ENCODE results near the gene DDX5. TPM values are rescaled to one million over a fixed set of nuclear protein-coding genes. Genes with fewer than 3 reads are reported as not detected.
A peak's percentile ranks its signal among the peaks of the same experiment; 100 is the strongest.

DDX5 gene
- total and polyA plus RNA-seq, 4 donors, result 426 to 730 (median 528) TPM

- H3K9me3 ChIP-seq (ENCODE audit: control insufficient read depth in 4 of 4, insufficient read depth in 3 of 4, low read length in 3 of 4), result no peaks in the 10 kb centered on the region
- TF ChIP-seq CTCF (IDR thresholded peaks at IDR 0.05; ENCODE audit: control extremely low read depth, extremely low read depth), result no peak
- H3K27me3 ChIP-seq (ENCODE audit: control insufficient read depth in 3 of 3, insufficient read depth in 3 of 3, low read length in 2 of 3), result no peaks in the 10 kb centered on the region
- peaks cover 0 to 23% (median 18%) of the 10 kb centered on the region in 5 donors for H3K4me1 ChIP-seq (ENCODE audit: control insufficient read depth in 5 of 5, insufficient read depth in 5 of 5, low read length in 5 of 5)
- peak overlapping the region; percentile 98 to 100 for H3K9ac ChIP-seq (ENCODE audit: insufficient read depth in 1 of 2, low read length in 2 of 2)
- peaks cover 24 to 69% (median 50%) of the 10 kb centered on the region in 4 donors for H3K36me3 ChIP-seq (ENCODE audit: control insufficient read depth in 4 of 4, insufficient read depth in 4 of 4, low read length in 4 of 4)
- peak overlapping the region in 1 of 2 donors; percentile 93 for H3K27ac ChIP-seq (ENCODE audit: low read depth in 1 of 2, low read length in 1 of 2)
- DNase-seq (peak in 2 of 3 donors; percentile 10 to 33), ATAC-seq (ENCODE audit: insufficient read depth, low FRiP score) (no peak)
- H3K4me3 ChIP-seq, result peak overlapping the region; percentile 99
- 29 to 51% methylated on average over 7 of the region's 7 CpGs for WGBS, 2 donors
These were observed 2.0 kb downstream of the DDX5 start for GRCh38 chr17:64503821-64504768.

GRCh38 chr17:64503341-64503740 is 2.7 kb downstream of the DDX5 start:
- H3K27ac ChIP-seq (ENCODE audit: low read depth in 1 of 2, low read length in 1 of 2), result peak overlapping the region in 1 of 2 donors; percentile 39
- H3K4me1 ChIP-seq (ENCODE audit: control insufficient read depth in 5 of 5, insufficient read depth in 5 of 5, low read length in 5 of 5), result peaks cover 0 to 21% (median 12%) of the 10 kb centered on the region in 5 donors
- no peak for ATAC-seq (ENCODE audit: insufficient read depth, low FRiP score)
- H3K9me3 ChIP-seq (ENCODE audit: control insufficient read depth in 4 of 4, insufficient read depth in 3 of 4, low read length in 3 of 4), result no peaks in the 10 kb centered on the region
- H3K27me3 ChIP-seq (ENCODE audit: control insufficient read depth in 3 of 3, insufficient read depth in 3 of 3, low read length in 2 of 3), result no peaks in the 10 kb centered on the region
- H3K4me3 ChIP-seq, result no peak overlapping the region
- H3K36me3 ChIP-seq (ENCODE audit: control insufficient read depth in 4 of 4, insufficient read depth in 4 of 4, low read length in 4 of 4), result peaks cover 25 to 67% (median 52%) of the 10 kb centered on the region in 4 donors
- WGBS, 2 donors, result 64 to 71% methylated on average over 5 of the region's 5 CpGs
- no peak for TF ChIP-seq CTCF (IDR thresholded peaks at IDR 0.05; ENCODE audit: control extremely low read depth, extremely low read depth)
- peak in 1 of 3 donors; percentile 15 for DNase-seq
- H3K9ac ChIP-seq (ENCODE audit: insufficient read depth in 1 of 2, low read length in 2 of 2), result peak overlapping the region in 1 of 2 donors; percentile 26

- no peak overlapping the region for H3K4me3 ChIP-seq
- DNase-seq (no peak), ATAC-seq (ENCODE audit: insufficient read depth, low FRiP score) (no peak)
- H3K27ac ChIP-seq (ENCODE audit: low read depth in 1 of 2, low read length in 1 of 2), result no peak overlapping the region
- peaks cover 0 to 26% (median 11%) of the 10 kb centered on the region in 5 donors for H3K4me1 ChIP-seq (ENCODE audit: control insufficient read depth in 5 of 5, insufficient read depth in 5 of 5, low read length in 5 of 5)
- no peak overlapping the region for H3K9ac ChIP-seq (ENCODE audit: insufficient read depth in 1 of 2, low read length in 2 of 2)
- H3K9me3 ChIP-seq (ENCODE audit: control insufficient read depth in 4 of 4, insufficient read depth in 3 of 4, low read length in 3 of 4), result no peaks in the 10 kb centered on the region
- peaks cover 25 to 67% (median 55%) of the 10 kb centered on the region in 4 donors for H3K36me3 ChIP-seq (ENCODE audit: control insufficient read depth in 4 of 4, insufficient read depth in 4 of 4, low read length in 4 of 4)
- H3K27me3 ChIP-seq (ENCODE audit: control insufficient read depth in 3 of 3, insufficient read depth in 3 of 3, low read length in 2 of 3), result no peaks in the 10 kb centered on the region
- no peak for TF ChIP-seq CTCF (IDR thresholded peaks at IDR 0.05; ENCODE audit: control extremely low read depth, extremely low read depth)
- WGBS, 2 donors, result 65 to 79% methylated on average over 2 of the region's 2 CpGs
These were observed 3.3 kb downstream of the DDX5 start for GRCh38 chr17:64502809-64503208.

Measured in lung (tissue), 12 donors.